ENCODE measurements around the gene ADGRF3. TPM values are rescaled to one million over a fixed set of nuclear protein-coding genes. Genes with fewer than 3 reads are reported as not detected.

ADGRF3 gene
- total and polyA plus RNA-seq, 9 of the 15 experiments (the other 6 are each of a cell fraction or from before 2014, with no cell fraction given), result 0.04 to 0.54 (median 0.16) TPM; not detected in 2

GRCh38 chr2:26345545-26346453 lies 790 bp downstream of the ADGRF3 start, which contains the start of gene SELENOI (continued):
- peak; percentile 65; the same call in 1 of the 2 replicates for TF ChIP-seq SIN3B (IDR thresholded peaks at IDR 0.05; ENCODE audit: low read depth)
- TF ChIP-seq POU5F1 (IDR thresholded peaks at IDR 0.05; ENCODE audit: borderline replicate concordance, low read depth, low read length, partially characterized antibody), result no peak
- TF ChIP-seq ATF1 (CRISPR knock-in tag; IDR thresholded peaks at IDR 0.05), result no peak
- TF ChIP-seq ATF1 (tag; IDR thresholded peaks at IDR 0.05), result peak; percentile 96
- TF ChIP-seq THRA (IDR thresholded peaks at IDR 0.05), result no peak
- peak; percentile 100 for TF ChIP-seq NRF1 (conservative IDR thresholded peaks at IDR 0.05 in 1 of 2, IDR thresholded peaks at IDR 0.05 in 1 of 2)
- TF ChIP-seq ZNF764 (CRISPR knock-in tag; IDR thresholded peaks at IDR 0.05; ENCODE audit: low read depth), result no peak
- no peak; the same call in none of the 2 replicates for TF ChIP-seq L3MBTL2 (IDR thresholded peaks at IDR 0.05)
- no peak for TF ChIP-seq ESRRB (CRISPR knock-in tag; IDR thresholded peaks at IDR 0.05; ENCODE audit: borderline replicate concordance)
- 0 out of 2 replicates have a peak, but pooled peaks have one; percentile 72 for TF ChIP-seq SRSF3 (IDR thresholded peaks at IDR 0.05; ENCODE audit: insufficient read depth, low read length)
- TF ChIP-seq NFXL1 (CRISPR knock-in tag; IDR thresholded peaks at IDR 0.05), result no peak
- TF ChIP-seq ATF2 (CRISPR knock-in tag; IDR thresholded peaks at IDR 0.05), result no peak
- TF ChIP-seq RBFOX2 (IDR thresholded peaks at IDR 0.05; ENCODE audit: low read depth, low read length), result peak; percentile 95
- TF ChIP-seq ZNF253 (CRISPR knock-in tag; conservative IDR thresholded peaks at IDR 0.05), result no peak
- TF ChIP-seq MAX (CRISPR knock-in tag; IDR thresholded peaks at IDR 0.05), result peak; percentile 75
- TF ChIP-seq BRD4 (IDR thresholded peaks at IDR 0.05), result peak; percentile 90
- TF ChIP-seq PURB (CRISPR knock-in tag; IDR thresholded peaks at IDR 0.05; ENCODE audit: low read depth), result no peak
- TF ChIP-seq ARHGAP35 (IDR thresholded peaks at IDR 0.05; ENCODE audit: partially characterized antibody), result no peak
- no peak for TF ChIP-seq LARP7 (IDR thresholded peaks at IDR 0.05)
- TF ChIP-seq RBM17 (IDR thresholded peaks at IDR 0.05; ENCODE audit: borderline replicate concordance, low read depth, low read length), result no peak
- TF ChIP-seq KDM2B (CRISPR knock-in tag; IDR thresholded peaks at IDR 0.05), result no peak
- TF ChIP-seq ZNF212 (CRISPR knock-in tag; IDR thresholded peaks at IDR 0.05), result no peak
- peak; percentile 99 for TF ChIP-seq POLR2A (conservative IDR thresholded peaks at IDR 0.05)
- TF ChIP-seq ZNF449 (CRISPR knock-in tag; IDR thresholded peaks at IDR 0.05), result no peak
